GM21576 (cell line): Measurements from ENCODE around the gene NCAM1.

Experiments used
- ATAC-seq: cut with Tn5 transposase; IDR thresholded peaks from one replicate; pipeline ENCODE4 v1.9.1; 2021; ENCODE audit warnings: mild to moderate bottlenecking, moderate library complexity; ENCODE audit not compliant: unreplicated experiment

Gene NCAM1

DNA sequence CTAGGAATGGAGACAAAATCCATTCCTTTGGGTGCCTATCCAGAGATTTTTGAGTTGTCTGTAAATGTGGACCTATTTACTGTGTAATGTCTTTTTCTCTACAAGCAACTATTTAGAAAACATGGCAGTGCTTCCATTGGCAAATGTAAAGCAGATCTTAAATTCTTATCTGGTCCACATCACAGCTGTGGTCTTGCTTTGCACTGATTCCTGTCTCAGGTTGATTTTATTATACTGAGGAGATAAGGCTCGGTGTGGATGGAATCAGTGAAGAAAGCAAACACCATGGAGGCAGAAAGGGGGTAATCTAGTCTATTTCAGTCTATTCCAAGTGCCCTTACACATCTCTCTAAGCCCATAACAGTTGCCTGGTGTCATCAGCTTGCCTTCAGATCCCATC, 160.5 kb downstream of the NCAM1 start:
- ATAC-seq: no peak

DNA sequence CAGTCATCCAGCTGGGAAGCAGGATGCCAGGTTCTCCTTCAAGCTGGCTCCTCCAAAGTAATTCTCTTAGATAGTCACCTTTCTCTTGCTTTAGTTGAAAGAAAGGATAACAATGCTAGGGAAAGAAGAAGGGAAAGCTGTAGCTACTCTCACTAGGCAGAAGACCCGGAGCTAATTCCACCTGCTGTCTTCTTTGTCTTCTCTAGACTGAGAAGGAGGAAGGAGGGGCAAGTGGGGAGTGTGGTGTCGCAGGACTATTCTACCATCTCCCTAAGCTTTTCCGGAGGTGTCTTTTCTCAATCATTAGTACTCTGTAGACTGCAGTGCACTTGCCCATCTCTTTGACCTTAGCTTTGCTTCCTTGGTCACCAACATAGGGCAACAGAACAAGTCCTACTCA, 162.8 kb downstream of the NCAM1 start:
- no peak for ATAC-seq

DNA sequence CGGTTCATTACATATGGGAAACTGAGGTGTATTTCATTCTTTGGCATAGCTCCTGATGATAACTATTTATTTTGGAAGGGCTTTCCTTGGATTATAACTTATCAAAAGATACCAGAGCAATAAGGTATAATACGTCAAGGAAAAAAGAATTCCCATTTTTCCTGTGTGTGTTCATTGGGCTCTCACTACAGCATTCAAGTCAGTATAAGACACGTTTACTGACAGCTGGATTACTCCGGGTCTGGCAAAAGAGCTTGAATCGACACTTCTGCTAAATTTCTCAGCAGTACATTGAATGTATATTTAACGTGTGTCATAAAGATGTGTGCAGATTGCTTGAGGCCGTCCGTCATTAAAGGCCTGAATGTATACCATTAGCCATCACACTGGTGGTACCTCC, 163.4 kb downstream of the NCAM1 start:
- ATAC-seq: no peak

DNA sequence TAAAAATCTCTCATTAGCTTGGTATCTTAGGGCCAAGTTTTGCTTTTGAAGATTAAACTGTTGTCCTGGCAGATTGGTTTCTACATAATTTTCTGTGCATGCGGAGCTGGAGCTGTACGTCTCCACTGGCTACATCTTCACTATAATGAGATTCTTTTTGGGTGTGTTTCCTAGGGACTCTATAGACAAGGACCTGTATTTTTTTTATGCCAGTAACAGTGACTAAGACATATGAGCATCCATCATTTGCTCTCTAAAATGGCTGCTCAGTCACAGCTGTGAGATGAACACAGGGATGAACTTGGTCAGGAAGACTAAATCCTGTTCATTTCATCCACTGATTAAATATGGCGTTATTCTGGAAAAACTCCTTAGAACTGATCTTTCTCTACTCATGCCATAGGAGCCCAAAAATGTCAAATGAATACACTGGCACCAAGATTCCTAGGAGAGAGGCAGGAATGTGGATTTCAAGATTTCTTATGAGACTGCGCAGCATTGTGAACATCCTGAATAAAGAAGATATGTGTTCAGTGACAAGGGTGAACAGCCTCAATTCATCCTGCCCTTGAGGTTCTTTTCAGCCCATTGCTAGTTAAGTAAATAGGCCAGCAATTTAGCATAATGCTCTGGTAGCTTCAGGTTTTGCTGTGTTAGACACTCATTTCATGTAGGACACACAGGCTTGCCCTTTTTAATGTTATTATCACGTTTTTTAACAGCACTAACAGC, 168.2 kb downstream of the NCAM1 start:
- no peak for ATAC-seq

DNA sequence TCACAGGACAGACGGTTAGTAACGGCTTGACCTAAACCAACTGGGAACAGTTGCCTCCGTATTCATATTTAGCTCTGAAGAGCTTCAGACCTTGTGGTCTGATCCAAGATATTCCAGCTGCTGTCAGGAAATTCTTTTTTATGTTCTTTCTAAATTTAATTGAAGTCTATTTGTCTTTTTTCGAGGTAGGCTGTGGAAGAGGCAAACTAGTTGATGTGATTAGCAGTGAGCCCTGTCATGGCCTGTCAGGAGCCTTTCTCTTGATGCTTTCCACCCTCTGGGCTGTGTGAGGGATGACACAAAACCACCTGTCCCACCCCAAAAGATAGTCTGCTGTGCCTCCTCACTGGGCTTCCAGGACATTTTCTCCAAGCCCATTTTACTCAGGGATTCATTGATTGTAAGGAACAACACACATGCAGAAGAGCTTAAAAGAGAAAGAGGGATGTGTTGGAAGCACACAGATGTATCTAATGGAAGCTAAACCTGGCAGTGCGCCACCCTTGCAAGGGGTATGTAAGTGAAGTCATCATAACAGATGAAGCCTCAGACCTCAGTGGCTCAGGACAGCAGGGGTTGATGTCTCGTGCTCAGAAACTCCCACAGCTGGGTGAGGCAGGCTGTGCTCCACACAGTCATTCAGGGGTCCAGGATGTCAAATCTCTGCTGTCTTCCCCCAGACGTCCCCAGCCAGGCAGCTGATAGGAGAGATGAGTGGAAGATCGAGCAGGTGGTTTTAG, 170.0 kb downstream of the NCAM1 start:
- no peak for ATAC-seq

DNA sequence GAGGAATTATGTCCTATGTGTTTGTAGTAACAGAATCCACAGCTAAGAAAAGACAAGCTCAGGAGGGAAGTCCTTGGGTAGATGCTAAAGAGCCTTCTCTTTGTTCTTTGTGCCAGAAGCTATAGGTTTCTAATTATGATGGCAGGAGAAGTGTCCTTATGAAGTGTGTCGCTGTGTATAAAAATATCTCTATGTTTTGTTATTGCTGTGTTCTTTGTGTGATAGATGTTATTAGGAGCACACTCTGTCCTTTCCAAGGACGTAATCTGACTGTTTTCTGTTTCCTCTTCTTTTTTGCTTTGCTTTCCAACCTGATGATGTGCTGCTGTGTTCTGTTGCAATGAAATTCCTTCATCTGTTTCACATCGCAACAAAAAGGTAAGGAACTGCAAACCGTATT, 171.9 kb downstream of the NCAM1 start:
- ATAC-seq: no peak

DNA sequence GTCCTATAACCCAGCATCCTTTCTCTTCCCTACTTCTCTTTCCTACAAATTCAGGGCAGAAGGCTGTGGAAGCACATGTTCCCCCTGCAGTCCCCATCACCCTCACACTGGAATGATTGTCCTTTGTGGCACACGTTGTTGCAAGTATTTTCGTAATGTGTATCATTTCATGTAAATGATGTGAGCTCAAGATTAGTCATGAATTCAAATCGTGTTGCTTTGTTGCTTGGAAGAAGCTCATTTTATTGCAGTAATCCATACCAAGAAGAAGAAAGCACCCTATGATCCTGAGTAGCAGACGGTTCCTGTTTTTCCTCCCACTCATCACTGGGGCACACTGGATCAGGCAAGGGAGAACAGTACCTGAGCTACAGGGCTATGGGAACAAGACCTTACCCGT, 173.4 kb downstream of the NCAM1 start:
- ATAC-seq: no peak

DNA sequence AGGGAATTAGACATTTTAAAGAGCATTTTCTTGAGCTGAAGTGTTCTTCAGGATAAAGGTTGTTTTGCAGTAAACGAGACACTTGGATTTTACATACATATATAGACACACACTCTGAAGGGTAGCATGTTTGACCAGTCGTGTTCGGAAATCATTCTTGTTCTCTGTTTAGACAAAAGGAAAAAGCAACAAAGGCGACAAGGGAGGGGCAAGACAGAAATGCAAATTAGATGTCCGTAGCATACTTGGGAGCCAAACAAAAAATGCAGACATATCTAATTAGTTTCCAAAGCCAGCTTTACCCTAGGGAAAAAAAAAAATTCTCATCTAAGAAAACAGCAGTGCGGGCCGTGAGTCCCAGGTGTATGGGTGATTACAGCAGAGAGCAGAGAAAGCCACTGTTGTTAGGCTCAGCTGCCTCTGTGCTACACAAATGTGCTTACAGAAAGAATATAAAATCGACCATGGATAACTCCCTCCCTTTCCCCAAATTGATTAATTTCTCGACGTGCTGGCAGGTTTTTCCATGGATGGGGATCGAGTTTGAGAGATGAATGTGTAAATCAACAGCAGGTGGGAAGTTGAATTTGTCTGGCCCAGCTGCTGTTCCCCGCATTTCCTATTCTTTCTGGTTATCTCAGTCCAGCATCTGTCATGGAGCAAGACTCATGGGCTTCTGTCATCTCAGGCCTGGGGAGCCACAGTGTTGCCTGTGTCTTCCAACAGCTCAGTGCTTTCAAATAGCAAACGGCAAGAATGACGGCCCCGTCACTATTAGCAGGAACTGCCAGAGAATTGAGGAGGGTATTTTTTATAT, 176.7 kb downstream of the NCAM1 start:
- no peak for ATAC-seq

DNA sequence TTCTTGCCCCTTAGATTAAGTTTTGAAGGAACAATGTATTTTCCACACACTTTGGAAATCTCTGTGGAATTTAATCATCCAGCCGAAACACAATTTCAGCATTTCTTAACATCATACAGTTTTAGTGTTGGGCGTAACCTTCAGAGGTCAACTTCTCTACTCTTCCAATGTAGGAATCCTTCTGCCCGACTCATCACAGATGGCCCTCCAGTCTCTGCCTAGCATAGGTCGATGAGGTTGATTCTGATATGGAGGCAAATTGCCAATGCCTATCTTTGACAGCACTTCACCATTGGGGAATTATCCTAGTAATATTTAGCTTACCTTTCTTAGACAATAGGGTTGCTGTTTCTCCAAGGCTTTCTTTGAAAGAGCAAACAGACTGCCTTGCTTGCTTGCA, 177.5 kb downstream of the NCAM1 start:
- ATAC-seq: no peak

DNA sequence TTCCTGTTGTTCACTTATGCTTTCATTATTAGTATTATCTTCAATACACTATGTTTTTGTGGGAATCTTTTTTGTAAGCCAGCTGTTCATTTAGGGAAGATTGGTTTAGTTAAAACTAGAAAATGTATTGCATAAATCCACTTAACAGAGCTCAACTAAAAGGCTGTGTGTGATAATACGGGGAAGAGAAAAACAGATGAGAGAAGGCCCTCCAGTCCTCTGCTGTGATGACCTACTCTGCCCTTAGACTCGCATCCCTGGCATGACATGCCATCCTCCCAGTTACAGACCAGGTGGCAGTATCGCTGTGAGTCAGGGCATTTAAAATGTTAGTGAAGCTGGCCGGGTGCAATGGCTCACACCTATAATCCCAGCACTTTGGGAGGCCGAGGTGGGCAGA, 179.8 kb downstream of the NCAM1 start:
- ATAC-seq: no peak

DNA sequence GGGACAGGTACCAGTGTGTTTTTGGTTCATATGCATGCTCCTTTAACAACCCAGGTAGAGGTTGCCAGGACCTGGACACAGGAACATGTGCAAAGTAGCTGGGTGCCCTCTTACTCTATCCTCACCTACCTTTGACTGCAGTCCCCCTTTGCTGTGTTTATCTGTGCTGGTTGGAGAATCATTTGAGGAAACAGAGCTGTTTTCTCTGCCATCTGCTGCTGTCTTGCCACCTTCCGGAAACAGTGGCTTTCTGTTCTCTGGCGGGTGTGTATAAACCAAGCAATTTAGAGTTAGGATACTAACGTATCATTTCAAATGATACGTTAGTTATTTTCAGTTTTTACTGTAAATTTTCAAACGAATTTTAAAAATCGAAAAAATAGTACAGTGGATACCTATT, 181.3 kb downstream of the NCAM1 start:
- no peak for ATAC-seq

DNA sequence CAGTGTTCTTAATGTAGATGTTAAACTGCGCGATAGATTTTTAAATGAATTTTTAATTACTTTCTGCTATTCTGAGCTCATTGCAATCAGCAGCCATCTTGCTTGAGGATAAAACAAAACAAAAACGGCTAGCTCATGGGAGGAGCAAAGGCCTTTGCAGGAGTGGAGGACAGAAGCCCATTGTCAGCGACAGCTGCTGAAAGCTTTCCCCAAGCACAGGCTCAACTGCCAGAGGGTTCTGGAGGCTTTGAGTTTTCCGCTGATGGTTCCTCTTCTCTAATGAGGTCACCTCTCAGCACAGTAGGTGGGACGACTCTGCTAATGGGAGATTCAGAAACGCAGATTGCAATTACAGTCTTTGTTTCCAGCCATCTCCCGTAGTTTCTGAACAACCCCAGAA, 186.0 kb downstream of the NCAM1 start:
- no peak for ATAC-seq

DNA sequence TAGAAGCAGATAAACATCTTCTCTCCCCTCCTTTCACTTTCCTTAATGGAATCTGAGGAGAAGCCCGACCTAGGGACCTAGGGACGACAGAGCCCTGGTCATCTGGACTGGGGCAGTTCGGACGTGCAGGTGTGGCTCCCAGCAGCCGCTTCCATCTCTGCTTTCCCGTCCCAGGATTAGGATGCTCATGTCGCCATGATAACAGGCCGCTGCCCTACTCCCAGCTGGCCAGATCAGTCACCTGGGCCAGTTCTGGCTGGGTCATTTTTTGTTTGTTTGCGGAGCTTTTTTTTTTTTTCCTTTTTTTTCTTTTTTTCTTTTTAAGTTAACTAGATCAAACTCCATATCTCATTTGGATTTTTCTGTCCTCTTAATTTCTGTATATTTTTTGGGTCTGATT, 186.9 kb downstream of the NCAM1 start:
- no peak for ATAC-seq

DNA sequence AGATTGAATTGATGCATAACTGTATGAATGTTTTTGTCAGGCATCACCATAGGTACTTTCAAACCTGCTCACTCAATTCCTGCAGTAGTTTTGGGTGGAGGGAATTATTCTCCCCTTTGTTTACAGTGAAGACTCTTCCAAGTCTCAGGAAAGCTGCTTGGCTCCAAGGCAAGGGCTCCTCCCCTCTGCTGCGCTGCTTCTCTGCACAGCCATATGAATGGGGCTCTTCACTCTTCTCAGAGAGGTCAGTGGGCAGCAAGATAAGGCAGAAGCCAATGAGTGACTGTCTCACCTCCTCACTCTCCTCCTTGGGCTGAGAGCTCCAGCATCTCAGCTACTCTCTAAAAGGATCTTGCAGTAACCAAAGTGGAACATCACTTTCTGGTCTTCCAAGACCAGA, 187.4 kb downstream of the NCAM1 start:
- no peak for ATAC-seq

DNA sequence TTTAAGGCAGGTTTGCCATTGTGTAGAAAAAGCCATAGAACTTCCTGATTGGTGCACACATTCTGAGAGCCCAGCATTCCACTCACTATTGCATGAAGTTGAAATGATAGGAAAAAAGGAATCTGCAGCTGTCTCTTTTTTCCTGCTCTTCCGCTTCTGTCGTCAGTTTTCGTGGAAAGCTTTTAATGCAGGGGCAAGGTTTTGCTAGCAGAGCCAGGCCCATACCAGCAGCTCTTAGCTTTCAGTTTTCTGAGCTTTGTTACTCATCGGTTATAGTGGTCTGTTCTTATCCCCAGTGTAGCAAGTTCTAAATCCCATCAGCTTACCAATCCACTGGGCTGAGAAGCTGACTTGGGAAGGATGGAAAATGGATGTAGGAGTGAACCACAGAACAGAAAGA, 190.3 kb downstream of the NCAM1 start:
- ATAC-seq: no peak

DNA sequence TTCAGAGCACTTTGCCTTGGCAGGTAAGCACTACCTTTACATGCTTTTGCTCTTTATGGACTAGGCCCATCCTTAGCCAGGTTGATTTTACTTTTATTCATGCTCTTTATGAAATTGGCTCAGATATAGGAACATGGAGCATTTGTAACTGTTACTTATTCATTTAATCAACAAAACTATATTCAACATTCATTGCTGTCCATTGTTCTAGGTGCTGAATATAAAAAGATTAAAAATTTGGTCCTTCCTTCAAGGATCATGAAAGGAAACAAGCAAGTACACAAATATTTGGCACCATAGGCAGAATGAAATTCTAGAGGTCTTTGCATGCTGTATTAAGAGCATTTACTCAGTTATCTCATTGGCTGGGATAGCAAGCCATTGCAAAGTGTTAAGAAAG, 191.3 kb downstream of the NCAM1 start:
- ATAC-seq: no peak

DNA sequence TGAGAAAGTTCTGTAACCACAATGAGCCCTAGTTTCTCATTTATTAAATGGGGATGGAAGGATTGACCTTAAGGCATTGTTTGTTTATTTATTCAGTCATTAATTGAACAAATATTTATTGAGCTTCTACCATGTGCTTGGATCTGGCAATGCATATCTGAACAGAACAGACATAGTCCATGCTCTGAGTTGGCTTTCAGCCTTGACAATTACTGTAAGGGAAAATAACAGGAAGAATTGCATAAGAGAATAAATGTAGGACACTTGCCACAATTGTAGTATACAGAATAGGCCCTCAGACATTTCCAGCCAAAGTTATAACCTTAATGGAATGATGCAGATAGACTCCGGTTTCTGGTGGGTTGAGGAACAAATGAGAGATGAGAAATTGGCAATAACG, 192.6 kb downstream of the NCAM1 start:
- ATAC-seq: no peak

DNA sequence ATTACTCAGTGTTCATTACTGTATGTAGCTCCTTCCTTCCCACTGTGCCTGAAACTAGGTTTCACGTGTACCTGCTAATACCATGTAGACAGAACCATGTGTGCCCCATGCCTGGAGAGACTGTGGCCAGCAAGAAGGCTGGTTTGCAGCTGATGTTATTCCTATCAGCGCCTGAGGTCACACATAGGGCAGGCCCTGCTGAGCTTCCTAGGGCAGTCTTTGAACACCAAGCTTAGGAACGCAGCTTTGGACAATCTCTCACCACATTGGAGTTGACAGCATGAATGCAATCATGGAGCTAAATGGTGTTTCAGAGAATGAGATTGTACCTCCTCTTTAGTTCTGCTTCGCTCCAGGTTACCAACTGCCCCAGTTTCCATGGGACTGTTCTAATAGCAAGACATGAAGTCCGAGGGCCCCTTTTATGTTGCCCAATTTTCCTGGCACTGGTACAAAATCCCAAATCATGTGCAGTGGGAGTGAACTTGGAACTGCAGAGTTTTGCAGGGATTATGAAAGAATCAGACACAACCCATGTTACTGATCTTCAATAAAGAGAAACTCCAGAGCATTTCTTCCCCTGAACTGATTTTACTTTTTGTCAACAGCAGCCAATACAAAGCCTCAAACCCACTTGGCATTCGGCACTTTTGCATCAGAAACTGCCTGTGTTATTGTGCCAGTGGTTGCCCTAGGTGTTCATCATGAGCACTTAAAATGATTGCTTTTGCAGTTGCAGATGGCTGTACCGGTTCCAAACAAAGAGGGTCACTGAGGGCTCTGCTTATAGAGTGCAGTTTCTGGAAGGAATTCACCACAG, 199.0 kb downstream of the NCAM1 start:
- no peak for ATAC-seq

DNA sequence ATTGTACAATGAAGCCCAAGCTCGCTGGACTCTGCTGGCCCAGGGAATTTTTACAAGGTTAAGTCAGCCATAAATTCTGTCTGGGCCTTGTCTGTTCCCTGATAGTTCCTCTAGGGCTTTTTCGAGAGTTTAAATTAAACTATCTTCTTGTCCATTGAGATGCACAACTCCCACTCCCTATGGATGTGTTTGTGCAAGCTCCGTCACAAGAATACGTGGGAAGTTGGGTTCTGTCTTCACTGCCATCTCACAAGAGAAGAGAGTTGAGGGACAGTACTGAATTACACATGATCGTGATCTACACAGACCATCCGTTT, 199.5 kb downstream of the NCAM1 start:
- ATAC-seq: no peak

DNA sequence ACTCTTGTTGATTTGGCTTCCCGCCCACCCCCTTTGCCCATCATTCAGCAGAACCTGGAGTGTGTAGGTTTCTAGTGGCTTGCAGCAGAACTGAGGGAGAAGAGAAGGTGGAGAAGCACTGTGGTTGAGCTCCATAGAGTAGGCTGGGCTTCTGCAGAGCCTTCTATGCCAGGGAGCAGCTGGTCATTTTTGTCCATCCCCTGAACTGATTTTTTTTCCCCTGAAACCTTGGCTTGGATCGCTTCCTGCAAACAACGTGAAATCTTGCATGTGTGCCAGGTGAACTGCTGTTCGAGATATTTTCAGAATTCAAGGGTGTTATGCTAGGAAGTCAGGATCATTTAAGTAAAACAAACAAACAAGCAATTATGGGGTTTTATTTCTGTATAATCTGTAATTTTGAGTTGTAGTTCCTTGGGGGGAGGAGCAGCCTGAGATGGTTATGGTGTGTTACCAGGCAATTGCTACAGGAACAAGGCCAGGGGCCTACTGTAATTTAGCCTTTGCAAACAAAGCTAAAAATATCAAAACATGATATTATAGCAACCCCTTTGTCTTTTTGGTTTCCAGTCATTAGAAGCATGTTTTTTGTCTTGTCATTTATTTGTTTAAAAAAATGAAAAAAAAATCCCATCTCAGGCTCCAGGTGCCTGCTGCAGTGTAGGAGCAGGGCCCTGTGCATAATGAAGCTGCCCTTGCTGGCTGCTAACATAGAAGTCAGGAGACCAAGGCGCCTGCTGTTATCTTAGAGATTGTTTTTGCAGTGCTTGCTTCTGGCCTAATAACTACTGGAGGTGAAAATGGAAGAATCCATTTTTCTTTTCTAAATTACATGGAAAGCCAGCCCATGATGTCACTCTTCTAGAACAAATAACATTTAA, 200.7 kb downstream of the NCAM1 start:
- no peak for ATAC-seq
